ENCODE data around the gene TSPAN15.

Gene TSPAN15

DNA sequence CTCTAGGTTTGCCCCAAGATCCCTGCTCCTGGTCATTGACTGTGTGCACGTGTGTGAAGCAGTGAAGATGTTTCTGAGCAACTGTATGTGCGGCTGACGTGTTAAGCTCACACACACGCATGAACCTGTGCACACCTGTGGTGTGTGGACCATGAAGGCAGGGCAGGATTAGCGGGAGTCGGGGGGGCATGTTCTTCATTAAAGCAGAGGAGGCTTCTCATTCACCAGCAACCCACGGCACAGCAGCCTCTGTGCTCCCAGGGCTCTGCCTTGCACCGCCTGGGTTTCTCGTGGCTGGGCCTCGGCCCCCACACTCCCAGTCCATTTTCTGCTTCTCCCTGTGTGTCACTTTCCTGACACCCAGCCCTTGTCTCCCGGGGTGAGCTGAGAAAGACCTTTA lies 33.7 kb upstream of the TSPAN15 start:
- no peak for DNase-seq (ENCODE audit: low read depth)

GRCh38 chr10:69418052-69418752 lies 33.1 kb upstream of the TSPAN15 start:
- DNase-seq (ENCODE audit: low read depth), result no peak

- no peak for DNase-seq (ENCODE audit: low read depth)
Measured at GRCh38 chr10:69419096-69419743, 32.0 kb upstream of the TSPAN15 start.

DNA sequence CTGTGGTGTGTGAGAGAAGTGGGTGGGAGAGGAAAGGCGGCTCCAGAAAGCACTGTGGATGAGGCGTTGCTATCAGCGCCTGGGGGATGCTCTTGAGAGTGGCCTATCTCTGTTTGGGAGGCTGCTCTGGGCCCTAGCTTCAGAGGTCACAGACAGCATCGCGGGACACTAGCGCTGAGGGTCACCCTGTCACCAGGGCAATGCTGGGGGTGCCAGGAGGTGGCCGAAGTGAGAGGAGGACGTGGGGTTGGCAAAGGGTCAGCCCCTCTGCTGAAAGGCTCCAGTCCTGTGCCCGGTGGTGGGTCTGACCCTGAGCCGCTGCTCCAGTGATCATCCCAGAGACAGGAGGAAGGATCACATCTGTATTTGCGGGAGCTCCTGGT lies 31.5 kb upstream of the TSPAN15 start:
- DNase-seq (ENCODE audit: low read depth), result no peak

GRCh38 chr10:69421611-69422308 lies 29.5 kb upstream of the TSPAN15 start:
- no peak for DNase-seq (ENCODE audit: low read depth)

DNA sequence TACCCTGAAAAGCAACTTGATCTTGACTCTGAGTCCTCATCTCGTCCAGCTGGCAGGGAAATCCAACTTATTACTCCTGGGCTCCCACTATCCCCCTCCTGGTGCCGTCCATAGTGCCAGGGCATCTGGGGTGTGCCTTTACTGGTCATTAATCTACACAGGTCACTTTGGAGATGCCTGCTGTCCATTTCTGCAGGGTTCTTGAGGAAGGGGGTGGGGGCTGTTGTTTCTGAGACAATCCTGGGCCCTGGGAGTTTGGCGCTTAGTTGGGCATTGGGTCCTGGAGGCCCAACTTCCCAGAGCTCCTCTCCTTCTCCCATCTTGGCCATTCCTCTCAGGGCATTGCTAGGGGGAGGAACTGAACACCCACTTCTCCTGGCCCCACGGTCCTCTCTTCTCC lies 28.6 kb upstream of the TSPAN15 start:
- no peak for DNase-seq (ENCODE audit: low read depth)

- DNase-seq (ENCODE audit: low read depth), result no peak
Measured at GRCh38 chr10:69425041-69425440, 26.2 kb upstream of the TSPAN15 start.

- DNase-seq (ENCODE audit: low read depth), result no peak
Measured at GRCh38 chr10:69425511-69426298, 25.6 kb upstream of the TSPAN15 start.

DNA sequence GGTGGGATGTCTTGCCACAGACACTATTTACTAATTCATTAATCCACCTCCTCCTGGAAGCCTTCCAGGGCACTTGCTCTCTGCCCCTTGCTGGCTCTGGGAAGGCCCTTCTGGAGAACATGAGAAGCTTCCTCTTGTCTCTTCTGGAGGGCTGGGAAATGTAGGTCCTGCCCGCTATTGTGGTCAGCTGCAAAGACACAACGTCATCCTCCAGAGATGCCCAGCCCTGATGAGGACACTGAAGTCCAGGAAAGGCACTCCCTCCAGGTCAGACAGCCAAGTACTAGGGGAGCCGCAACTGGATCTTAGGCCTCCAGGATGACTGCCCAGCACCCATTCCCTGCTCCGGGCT lies 24.9 kb upstream of the TSPAN15 start:
- no peak for DNase-seq (ENCODE audit: low read depth)

GRCh38 chr10:69428165-69428564 lies 23.1 kb upstream of the TSPAN15 start:
- DNase-seq (ENCODE audit: low read depth), result no peak

DNA sequence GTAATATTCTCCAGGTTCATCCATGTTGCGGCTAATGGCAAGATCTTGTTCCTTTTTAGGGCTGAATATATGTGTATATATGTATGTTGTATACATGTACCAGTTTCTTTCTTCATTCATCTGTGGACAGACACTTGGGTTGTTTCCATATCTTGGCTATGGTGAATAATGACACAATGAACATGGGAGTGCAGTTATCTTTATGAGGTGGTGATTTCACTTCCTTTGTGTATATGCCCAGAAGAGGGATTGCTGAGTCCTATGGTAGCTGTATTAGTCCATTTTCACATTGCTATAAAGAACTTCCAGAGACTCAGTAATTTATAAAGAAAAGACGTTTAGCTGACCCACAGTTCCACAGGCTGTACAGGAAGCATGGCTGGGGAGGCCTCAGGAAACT lies 17.1 kb upstream of the TSPAN15 start:
- DNase-seq (ENCODE audit: low read depth), result no peak

DNA sequence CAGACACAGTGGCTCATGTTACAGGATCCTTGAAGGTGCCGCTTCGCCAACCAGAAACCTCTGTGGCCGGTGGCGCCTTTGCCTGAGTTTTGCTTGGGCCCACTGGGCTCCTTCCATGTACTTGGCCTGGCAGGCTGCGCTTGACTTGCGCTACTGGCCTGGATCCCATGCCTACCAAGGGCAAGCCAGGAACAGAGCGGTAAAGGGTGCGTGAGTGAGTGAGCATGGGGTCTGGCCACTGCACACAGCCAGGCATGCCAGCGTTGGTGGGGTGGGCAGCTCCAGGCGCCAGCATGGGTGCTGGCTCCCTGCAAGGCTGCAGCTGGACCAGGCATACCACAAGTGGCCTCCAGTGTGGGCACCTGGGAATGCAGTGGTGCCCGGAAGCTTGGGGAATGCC lies 16.3 kb upstream of the TSPAN15 start:
- DNase-seq (ENCODE audit: low read depth), result no peak

- no peak for DNase-seq (ENCODE audit: low read depth)
Measured at GRCh38 chr10:69435966-69436520, 15.2 kb upstream of the TSPAN15 start.

- DNase-seq (ENCODE audit: low read depth), result no peak
Measured at GRCh38 chr10:69437321-69438259, 13.7 kb upstream of the TSPAN15 start.

- no peak for DNase-seq (ENCODE audit: low read depth)
Measured at GRCh38 chr10:69438536-69439349, 12.5 kb upstream of the TSPAN15 start.

GRCh38 chr10:69439350-69439739 lies 11.9 kb upstream of the TSPAN15 start:
- no peak for DNase-seq (ENCODE audit: low read depth)

DNA sequence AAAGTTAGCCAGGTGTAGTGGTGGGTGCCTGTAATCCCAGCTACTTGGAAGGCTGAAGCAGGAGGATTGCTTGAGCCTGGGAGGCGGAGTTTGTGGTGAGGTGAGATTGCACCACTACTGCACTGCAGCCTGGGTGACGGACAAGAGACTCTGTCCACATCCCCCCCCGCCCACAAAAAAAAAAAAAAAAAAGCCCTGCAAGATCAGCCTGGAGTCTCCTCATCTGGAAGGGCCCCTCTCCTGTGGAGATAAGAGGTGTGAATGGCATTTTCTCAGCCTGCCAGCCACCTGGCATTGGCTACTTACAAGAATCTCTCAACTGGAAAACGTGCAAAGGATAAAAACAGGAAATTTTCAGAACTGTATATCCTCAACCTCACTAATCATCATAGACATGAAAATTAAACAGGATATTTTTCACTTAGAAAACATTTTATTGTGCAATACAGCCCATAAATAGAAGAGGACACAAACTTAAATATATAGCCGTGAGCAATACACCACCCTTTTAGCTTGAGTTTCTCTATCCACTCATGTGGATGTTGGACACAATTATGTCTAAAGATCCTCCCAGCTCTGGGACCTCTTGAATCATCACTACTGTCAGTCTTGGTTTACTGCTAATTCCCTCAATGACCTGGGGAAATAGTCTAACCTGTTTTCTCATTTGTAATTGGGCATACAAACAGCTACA lies 11.3 kb upstream of the TSPAN15 start:
- no peak for DNase-seq (ENCODE audit: low read depth)

DNA sequence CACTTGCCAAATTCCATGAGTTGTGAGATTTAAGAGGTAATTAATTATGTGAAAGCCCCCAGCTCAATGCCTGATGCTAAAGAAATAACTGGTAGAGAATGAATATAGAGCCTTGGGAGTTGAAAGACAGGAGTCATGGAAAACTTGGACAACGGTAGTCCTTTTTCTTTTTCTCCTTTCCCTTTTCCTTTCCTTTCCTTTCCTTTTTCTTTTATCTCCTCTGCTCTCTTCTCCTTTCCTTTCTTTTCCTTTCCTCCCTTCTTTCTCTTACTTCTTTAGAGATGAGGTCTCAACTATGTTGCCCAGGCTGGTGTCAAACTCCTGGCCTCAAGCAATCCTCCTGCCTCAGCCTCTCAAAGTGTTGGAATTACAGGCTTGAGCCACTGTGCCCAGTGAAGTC lies 7.9 kb upstream of the TSPAN15 start:
- no peak for DNase-seq (ENCODE audit: low read depth)

GRCh38 chr10:69445041-69445440 lies 6.2 kb upstream of the TSPAN15 start:
- DNase-seq (ENCODE audit: low read depth), result no peak

DNA sequence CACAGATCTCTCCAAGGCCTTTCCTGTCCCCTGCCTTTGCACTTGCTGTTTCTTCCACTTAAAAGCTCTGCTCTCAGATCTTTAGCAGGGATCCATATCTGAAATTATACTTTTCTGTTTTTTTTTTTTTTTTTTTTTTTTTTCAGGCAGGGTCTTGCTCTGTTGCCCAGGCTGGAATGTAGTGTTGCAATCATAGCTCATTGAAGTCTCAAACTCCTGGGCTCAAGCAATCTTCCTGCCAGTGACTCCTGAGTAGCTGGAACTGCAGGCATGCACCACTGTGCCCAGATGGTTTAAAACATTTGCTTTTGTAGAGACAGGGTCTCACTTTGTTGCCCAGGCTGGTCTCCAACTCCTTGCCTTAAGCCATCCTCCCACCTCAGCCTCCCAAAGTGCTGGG lies 5.0 kb upstream of the TSPAN15 start:
- DNase-seq (ENCODE audit: low read depth), result no peak
